HG03060 (cell line): Measurements from ENCODE around the gene ACTL8.

Source experiments
- ATAC-seq: cut with Tn5 transposase; IDR thresholded peaks from one replicate; pipeline ENCODE4 v1.9.1; 2021; ENCODE audit warnings: low read depth, moderate number of reproducible peaks; ENCODE audit not compliant: unreplicated experiment

ACTL8 gene

GRCh38 chr1:17755120-17755519 is at the start of gene ACTL8:
Gene ACTL8, plus strand, starts transcription at chr1:17755333. Its CDS starts 67,676 bp downstream, at chr1:17823009.
- no peak for ATAC-seq

GRCh38 chr1:17706445-17706844 is 48.7 kb upstream of the ACTL8 start:
- ATAC-seq, result no peak

- ATAC-seq, result no peak
These were observed 45.2 kb upstream of the ACTL8 start for GRCh38 chr1:17709981-17710380.

GRCh38 chr1:17710889-17711576 is 44.1 kb upstream of the ACTL8 start:
- ATAC-seq, result no peak

GRCh38 chr1:17711577-17711910 is 43.6 kb upstream of the ACTL8 start:
- ATAC-seq, result no peak

- ATAC-seq, result no peak
These were observed 43.2 kb upstream of the ACTL8 start for GRCh38 chr1:17711941-17712340.

- no peak for ATAC-seq
These were observed 41.1 kb upstream of the ACTL8 start for GRCh38 chr1:17713993-17714392.

- no peak for ATAC-seq
These were observed 37.3 kb upstream of the ACTL8 start for GRCh38 chr1:17717594-17718535.

GRCh38 chr1:17719874-17720273 is 35.3 kb upstream of the ACTL8 start:
- ATAC-seq, result no peak

- no peak for ATAC-seq
These were observed 33.7 kb upstream of the ACTL8 start for GRCh38 chr1:17721444-17721843.

- ATAC-seq, result no peak
These were observed 31.4 kb upstream of the ACTL8 start for GRCh38 chr1:17723684-17724083.

- no peak for ATAC-seq
These were observed 31.0 kb upstream of the ACTL8 start for GRCh38 chr1:17724150-17724549.

GRCh38 chr1:17725084-17725719 is 29.9 kb upstream of the ACTL8 start:
- ATAC-seq, result no peak

- ATAC-seq, result no peak
These were observed 29.1 kb upstream of the ACTL8 start for GRCh38 chr1:17725811-17726582.

GRCh38 chr1:17728123-17728712 is 26.9 kb upstream of the ACTL8 start:
- no peak for ATAC-seq

GRCh38 chr1:17729248-17729647 is 25.9 kb upstream of the ACTL8 start:
- ATAC-seq, result no peak

- no peak for ATAC-seq
These were observed 25.2 kb upstream of the ACTL8 start for GRCh38 chr1:17729909-17730308.

GRCh38 chr1:17731460-17731859 is 23.7 kb upstream of the ACTL8 start:
- ATAC-seq, result no peak

- ATAC-seq, result no peak
These were observed 22.7 kb upstream of the ACTL8 start for GRCh38 chr1:17732475-17732874.

- ATAC-seq, result no peak
These were observed 21.5 kb upstream of the ACTL8 start for GRCh38 chr1:17733661-17734060.
